Measurements from ENCODE around the gene TNFRSF17. TPM values are rescaled to one million over a fixed set of nuclear protein-coding genes. Genes with fewer than 3 reads are reported as not detected.
"Not testable (repeated sequence)": the region's sequence is repeated elsewhere in the genome, so short reads cannot be mapped to it uniquely, and the experiment has no call there.

Gene TNFRSF17
- total RNA-seq, 1 donor from 2014 or later = not detected

DNA sequence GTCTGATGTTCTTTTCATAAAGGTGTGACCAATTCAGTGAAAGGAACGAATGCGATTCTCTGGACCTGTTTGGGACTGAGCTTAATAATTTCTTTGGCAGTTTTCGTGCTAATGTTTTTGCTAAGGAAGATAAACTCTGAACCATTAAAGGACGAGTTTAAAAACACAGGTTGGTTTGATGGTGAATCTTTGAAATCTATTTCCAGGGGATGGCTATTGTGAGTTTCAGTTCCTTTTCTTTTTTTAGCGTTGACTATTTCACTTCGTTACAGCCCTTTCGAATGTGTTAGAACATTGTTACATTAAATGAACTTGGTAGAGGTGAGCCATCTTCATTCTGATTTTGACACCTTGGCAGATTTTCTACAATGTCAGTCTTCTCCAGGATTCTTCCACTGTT is 1.2 kb downstream of the TNFRSF17 start:
- TF ChIP-seq EZH2phosphoT487 (IDR thresholded peaks at IDR 0.05) = no peak
- no peak for TF ChIP-seq EZH2 (IDR thresholded peaks at IDR 0.05)
- TF ChIP-seq CTCF (IDR thresholded peaks at IDR 0.05) = no peak
- H3K27me3 Mint-ChIP-seq (ENCODE audit: insufficient read depth, low read depth) = no peaks in the 10 kb centered on the region
- H3K4me1 Mint-ChIP-seq = peaks cover 2% of the 10 kb centered on the region
- no peaks in the 10 kb centered on the region for H3K36me3 Mint-ChIP-seq
- no peaks in the 10 kb centered on the region for H3K36me3 ChIP-seq
- no peak overlapping the region for H3K4me3 Mint-ChIP-seq
- no peaks in the 10 kb centered on the region for H3K9me3 ChIP-seq (ENCODE audit: low read depth)
- H3K9me3 Mint-ChIP-seq = no peaks in the 10 kb centered on the region
- no peak overlapping the region for H3K9ac ChIP-seq
- DNase-seq (ENCODE audit: low spot score) = no peak
- no peak overlapping the region for H3K27ac Mint-ChIP-seq
- no peaks in the 10 kb centered on the region for H4K20me1 ChIP-seq (ENCODE audit: low read depth)
- H3K79me2 ChIP-seq (ENCODE audit: low read depth) = no peaks in the 10 kb centered on the region
- no peak overlapping the region for H3K27ac ChIP-seq
- H2AFZ ChIP-seq (replicated peaks) = no peak overlapping the region
- H3K27me3 ChIP-seq = no peaks in the 10 kb centered on the region
- H3K4me2 ChIP-seq = no peak overlapping the region
- peaks cover 4% of the 10 kb centered on the region for H3F3A ChIP-seq (ENCODE audit: low read depth)
- no peak overlapping the region for H3K4me3 ChIP-seq
- H3K4me1 ChIP-seq = no peaks in the 10 kb centered on the region

DNA sequence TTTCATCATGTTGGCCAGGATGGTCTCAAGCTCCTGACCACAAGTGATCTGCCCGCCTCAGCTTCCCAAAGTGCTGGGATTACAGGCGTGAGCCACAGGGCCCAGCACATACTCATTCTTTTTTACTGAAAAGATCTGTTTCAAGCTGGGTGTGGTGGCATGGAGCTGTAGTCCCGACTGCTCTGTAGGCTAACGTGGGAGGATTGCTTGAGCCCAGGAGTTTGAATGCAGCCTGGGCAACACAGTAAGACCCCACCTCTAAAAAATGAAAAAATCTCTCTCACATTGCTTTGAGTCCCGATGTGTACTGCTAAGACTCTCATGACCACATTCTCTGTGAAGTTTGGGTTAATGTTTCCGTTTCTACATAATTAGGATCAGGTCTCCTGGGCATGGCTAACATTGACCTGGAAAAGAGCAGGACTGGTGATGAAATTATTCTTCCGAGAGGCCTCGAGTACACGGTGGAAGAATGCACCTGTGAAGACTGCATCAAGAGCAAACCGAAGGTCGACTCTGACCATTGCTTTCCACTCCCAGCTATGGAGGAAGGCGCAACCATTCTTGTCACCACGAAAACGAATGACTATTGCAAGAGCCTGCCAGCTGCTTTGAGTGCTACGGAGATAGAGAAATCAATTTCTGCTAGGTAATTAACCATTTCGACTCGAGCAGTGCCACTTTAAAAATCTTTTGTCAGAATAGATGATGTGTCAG is 2.3 kb downstream of the TNFRSF17 start:
- no peak overlapping the region for H3K4me2 ChIP-seq
- Mint-ChIP-seq H3K4me3 (no peak overlapping the region), H3K4me1 (peaks cover 2% of the 10 kb centered on the region), H3K27ac (no peak overlapping the region), H3K27me3 (ENCODE audit: insufficient read depth, low read depth) (no peaks in the 10 kb centered on the region), H3K9me3 (no peaks in the 10 kb centered on the region), H3K36me3 (no peaks in the 10 kb centered on the region)
- TF ChIP-seq EZH2phosphoT487 (IDR thresholded peaks at IDR 0.05) (no peak), CTCF (IDR thresholded peaks at IDR 0.05) (no peak), EZH2 (IDR thresholded peaks at IDR 0.05) (no peak)
- DNase-seq (ENCODE audit: low spot score) = no peak
- no peaks in the 10 kb centered on the region for H3K36me3 ChIP-seq
- no peak overlapping the region for H2AFZ ChIP-seq (replicated peaks)
- no peak overlapping the region for H3K4me3 ChIP-seq
- H3K9ac ChIP-seq = no peak overlapping the region
- no peaks in the 10 kb centered on the region for H3K9me3 ChIP-seq (ENCODE audit: low read depth)
- H4K20me1 ChIP-seq (ENCODE audit: low read depth) = no peaks in the 10 kb centered on the region
- peaks cover 4% of the 10 kb centered on the region for H3F3A ChIP-seq (ENCODE audit: low read depth)
- H3K27ac ChIP-seq = no peak overlapping the region
- no peaks in the 10 kb centered on the region for H3K4me1 ChIP-seq
- no peaks in the 10 kb centered on the region for H3K79me2 ChIP-seq (ENCODE audit: low read depth)
- no peaks in the 10 kb centered on the region for H3K27me3 ChIP-seq

- H3K4me1 Mint-ChIP-seq = peaks cover 2% of the 10 kb centered on the region
These were observed 3.6 kb downstream of the TNFRSF17 start for GRCh38 chr16:11968577-11968976.

GRCh38 chr16:11970292-11970691 is 5.3 kb downstream of the TNFRSF17 start:
- H3K36me3 Mint-ChIP-seq; H3K9me3 Mint-ChIP-seq; H3K9me3 ChIP-seq (ENCODE audit: low read depth); H3K27me3 Mint-ChIP-seq (ENCODE audit: insufficient read depth, low read depth); H4K20me1 ChIP-seq (ENCODE audit: low read depth); H3K9ac ChIP-seq; H3K4me3 Mint-ChIP-seq; H3K27me3 ChIP-seq; H3K27ac Mint-ChIP-seq; DNase-seq (ENCODE audit: low spot score); H3K4me3 ChIP-seq; H3F3A ChIP-seq (ENCODE audit: low read depth); H3K4me2 ChIP-seq; H3K79me2 ChIP-seq (ENCODE audit: low read depth); H3K4me1 Mint-ChIP-seq; H3K36me3 ChIP-seq; H2AFZ ChIP-seq (replicated peaks); H3K27ac ChIP-seq; H3K4me1 ChIP-seq: not testable (repeated sequence)

More at GRCh38 chr16:11968577-11968976, 3.6 kb downstream of the TNFRSF17 start:
- peaks cover 4% of the 10 kb centered on the region for H3F3A ChIP-seq (ENCODE audit: low read depth)
- no peaks in the 10 kb centered on the region for H3K4me1 ChIP-seq
- H3K36me3 ChIP-seq = no peaks in the 10 kb centered on the region
- H3K79me2 ChIP-seq (ENCODE audit: low read depth) = no peaks in the 10 kb centered on the region
- no peak overlapping the region for H3K27ac ChIP-seq
- H3K9me3 ChIP-seq (ENCODE audit: low read depth) = no peaks in the 10 kb centered on the region
- TF ChIP-seq EZH2phosphoT487 (IDR thresholded peaks at IDR 0.05) = no peak
- no peak for TF ChIP-seq EZH2 (IDR thresholded peaks at IDR 0.05)
- TF ChIP-seq CTCF (IDR thresholded peaks at IDR 0.05) = no peak
- H3K4me3 ChIP-seq = no peak overlapping the region
- H3K9me3 Mint-ChIP-seq = no peaks in the 10 kb centered on the region
- H3K4me3 Mint-ChIP-seq = no peak overlapping the region
- H3K36me3 Mint-ChIP-seq = no peaks in the 10 kb centered on the region
- H4K20me1 ChIP-seq (ENCODE audit: low read depth) = no peaks in the 10 kb centered on the region
- H3K9ac ChIP-seq = no peak overlapping the region
- DNase-seq (ENCODE audit: low spot score) = no peak
- H3K27me3 ChIP-seq = no peaks in the 10 kb centered on the region
- no peak overlapping the region for H2AFZ ChIP-seq (replicated peaks)
- H3K4me2 ChIP-seq = no peak overlapping the region
- no peaks in the 10 kb centered on the region for H3K27me3 Mint-ChIP-seq (ENCODE audit: insufficient read depth, low read depth)
- no peak overlapping the region for H3K27ac Mint-ChIP-seq
